Thoracic aorta (tissue), 2 donors: ENCODE measurements around the gene BICDL1. TPM values are rescaled to one million over a fixed set of nuclear protein-coding genes. Genes with fewer than 3 reads are reported as not detected.

Experiments used
- ATAC-seq: fragments of 150-250 bp; one replicate; pipeline ENCODE4 v1.8.0; 2017; ENCODE audit warnings: low read depth; ENCODE audit not compliant: insufficient number of reproducible peaks, low FRiP score
- DNase-seq: peaks from one replicate; pipeline ENCODE4 v3.0.0-alpha.2; 2020; ENCODE audit warnings: low spot score
- H3K27ac ChIP-seq, 2 donors: fragments of 200-600 bp; sonication (generic); 1 replicate in 1 of 2; 2 replicates in 1 of 2; pipeline ENCODE4 v1.5.1; 2016; ENCODE audit warnings: mild to moderate bottlenecking in 2 of 2, moderate library complexity in 2 of 2
- H3K27me3 ChIP-seq: fragments of 200-600 bp; sonication (generic); replicated peaks from 2 replicates; pipeline ENCODE4 v1.6.0; 2016; ENCODE audit warnings: mild to moderate bottlenecking; ENCODE audit not compliant: insufficient read depth
- H3K36me3 ChIP-seq: fragments of 200-600 bp; sonication (generic); one replicate; pipeline ENCODE4 v1.5.1; 2016
- H3K4me1 ChIP-seq, 2 donors: fragments of 200-600 bp; sonication (generic); 1 replicate in 1 of 2; 2 replicates in 1 of 2; pipeline versions ENCODE4 v1.5.1 to v1.6.0; 2016; ENCODE audit warnings: low read depth in 2 of 2, mild to moderate bottlenecking in 1 of 2; ENCODE audit not compliant: control insufficient read depth in 1 of 2
- H3K4me3 ChIP-seq: fragments of 200-600 bp; sonication (generic); 2 replicates; pipeline ENCODE4 v1.5.1; 2016; ENCODE audit warnings: mild to moderate bottlenecking
- H3K9me3 ChIP-seq: fragments of 200-600 bp; sonication (generic); 2 replicates; pipeline ENCODE4 v1.5.1; 2016
- total RNA-seq, 2 donors: library from RNA; depleted of rRNA; stranded (reverse); fragments of >200 nt; gene quantifications; one replicate each; pipeline versions ENCODE4 v1.1.0 to v1.2.3, GENCODE V29; 2016
- TF ChIP-seq, protein P1 (sequence below): fragments of 200-600 bp; sonication (generic); IDR thresholded peaks from one replicate; pipeline ENCODE4 v1.5.1; 2019; ENCODE audit warnings: antibody characterized with exemption

BICDL1 gene
- total RNA-seq, 2 donors from 2014 or later = 0.68 to 4.4 TPM

DNA sequence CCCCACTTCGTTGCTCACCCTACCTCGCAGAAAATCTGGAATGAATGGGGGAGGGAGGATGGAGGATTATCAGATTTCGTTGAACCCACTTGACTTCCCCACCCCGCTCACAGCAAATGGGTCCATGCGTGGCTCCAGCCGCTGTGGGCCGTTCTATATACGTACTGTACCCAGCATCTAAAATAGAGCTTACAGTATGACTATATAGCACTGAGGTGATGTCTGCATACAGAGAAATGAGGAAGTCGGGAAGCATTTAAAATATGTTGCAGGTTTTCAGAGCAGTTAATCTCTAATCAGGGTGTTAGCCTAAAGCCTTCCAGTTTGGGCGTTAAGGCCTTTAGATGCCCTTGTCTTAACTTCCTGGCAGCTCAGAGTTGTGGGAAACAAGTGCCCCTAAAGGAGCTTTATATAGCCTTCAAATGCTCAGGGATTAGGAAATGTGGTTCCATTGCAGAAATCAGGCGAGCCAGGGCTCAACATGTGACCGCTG lies 1.4 kb downstream of the BICDL1 start:
- ATAC-seq = no peak
- Histone ChIP-seq H3K36me3 (no peaks in the 10 kb centered on the region), H3K4me3 (no peak overlapping the region), H3K27ac (no peak overlapping the region), H3K27me3 (no peaks in the 10 kb centered on the region), H3K4me1 (peaks cover 8 to 13% of the 10 kb centered on the region in 2 donors), H3K9me3 (no peaks in the 10 kb centered on the region)
- TF ChIP-seq, protein P1, sequence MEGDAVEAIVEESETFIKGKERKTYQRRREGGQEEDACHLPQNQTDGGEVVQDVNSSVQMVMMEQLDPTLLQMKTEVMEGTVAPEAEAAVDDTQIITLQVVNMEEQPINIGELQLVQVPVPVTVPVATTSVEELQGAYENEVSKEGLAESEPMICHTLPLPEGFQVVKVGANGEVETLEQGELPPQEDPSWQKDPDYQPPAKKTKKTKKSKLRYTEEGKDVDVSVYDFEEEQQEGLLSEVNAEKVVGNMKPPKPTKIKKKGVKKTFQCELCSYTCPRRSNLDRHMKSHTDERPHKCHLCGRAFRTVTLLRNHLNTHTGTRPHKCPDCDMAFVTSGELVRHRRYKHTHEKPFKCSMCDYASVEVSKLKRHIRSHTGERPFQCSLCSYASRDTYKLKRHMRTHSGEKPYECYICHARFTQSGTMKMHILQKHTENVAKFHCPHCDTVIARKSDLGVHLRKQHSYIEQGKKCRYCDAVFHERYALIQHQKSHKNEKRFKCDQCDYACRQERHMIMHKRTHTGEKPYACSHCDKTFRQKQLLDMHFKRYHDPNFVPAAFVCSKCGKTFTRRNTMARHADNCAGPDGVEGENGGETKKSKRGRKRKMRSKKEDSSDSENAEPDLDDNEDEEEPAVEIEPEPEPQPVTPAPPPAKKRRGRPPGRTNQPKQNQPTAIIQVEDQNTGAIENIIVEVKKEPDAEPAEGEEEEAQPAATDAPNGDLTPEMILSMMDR = no peak
- DNase-seq = no peak

DNA sequence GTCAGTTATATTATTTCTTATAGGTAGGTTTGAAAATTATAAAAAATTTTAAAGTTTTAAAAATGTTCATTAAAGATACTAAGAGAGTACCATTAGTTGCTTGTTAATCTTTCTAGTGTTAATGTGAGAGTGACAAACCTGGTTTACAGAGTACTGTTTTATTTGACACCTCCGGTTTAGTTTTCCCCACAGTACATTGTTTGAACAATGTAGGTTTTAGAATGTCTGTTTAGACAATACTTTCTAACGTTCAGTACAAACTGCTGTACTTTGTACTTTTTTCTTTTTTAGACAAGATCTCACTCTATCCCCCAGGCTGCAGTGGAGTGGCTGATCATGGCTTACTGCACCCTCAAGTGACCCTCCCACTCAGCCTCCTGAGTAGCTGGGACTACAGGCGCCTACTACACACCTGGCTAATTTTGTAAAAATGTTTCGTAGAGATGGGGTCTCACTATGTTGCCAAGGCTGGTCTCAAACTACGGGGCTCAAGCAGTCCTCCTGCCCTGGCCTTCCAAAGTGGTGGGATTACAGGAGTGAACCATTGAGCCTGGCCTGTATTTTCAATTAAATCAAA lies 3.2 kb downstream of the BICDL1 start:
- no peak overlapping the region for H3K4me3 ChIP-seq
- no peaks in the 10 kb centered on the region for H3K9me3 ChIP-seq
- H3K4me1 ChIP-seq = peaks cover 8 to 13% of the 10 kb centered on the region in 2 donors
- no peaks in the 10 kb centered on the region for H3K27me3 ChIP-seq
- ATAC-seq = no peak
- no peak overlapping the region for H3K27ac ChIP-seq
- no peaks in the 10 kb centered on the region for H3K36me3 ChIP-seq
- no peak for DNase-seq
- TF ChIP-seq, protein P1 = no peak

DNA sequence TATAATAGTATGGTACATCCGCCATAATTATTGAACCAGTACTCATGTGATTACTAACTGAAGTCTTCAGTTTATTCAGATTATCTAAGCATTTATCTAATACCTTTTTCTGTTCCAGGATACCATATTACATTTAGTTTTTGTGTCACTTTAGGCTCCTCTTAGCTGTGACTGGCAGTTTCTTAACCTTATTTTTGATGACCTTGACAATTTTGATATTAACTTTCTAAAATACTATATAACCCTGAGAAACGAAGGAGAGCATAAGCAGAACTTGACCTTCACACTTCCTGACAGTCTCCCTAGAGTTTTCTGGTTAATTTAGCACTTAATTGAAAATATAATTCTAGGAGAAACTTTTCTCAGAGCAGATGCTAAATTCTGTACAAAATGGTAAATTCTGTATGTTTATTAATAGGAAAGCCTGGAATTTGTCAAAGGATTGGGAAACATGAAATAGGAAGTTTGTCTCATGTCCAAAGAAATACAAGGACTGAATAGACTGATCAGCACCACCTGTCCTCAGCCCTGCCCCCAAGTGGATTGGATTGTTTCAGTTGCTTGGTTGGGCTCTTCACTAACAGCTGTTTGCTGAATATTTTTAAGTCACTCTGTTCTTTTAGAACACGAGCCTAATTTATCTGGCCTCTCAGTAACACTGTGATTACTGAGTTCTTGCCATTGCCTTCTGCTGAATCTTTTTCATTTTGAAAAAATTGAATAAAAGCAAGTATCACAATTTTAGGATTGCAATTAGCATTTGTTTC lies 6.0 kb downstream of the BICDL1 start:
- Histone ChIP-seq H3K27me3 (no peaks in the 10 kb centered on the region), H3K4me3 (no peak overlapping the region), H3K4me1 (peaks cover 0 to 3% of the 10 kb centered on the region in 2 donors), H3K36me3 (no peaks in the 10 kb centered on the region), H3K9me3 (no peaks in the 10 kb centered on the region), H3K27ac (no peak overlapping the region)
- TF ChIP-seq, protein P1 = no peak
- DNase-seq (no peak), ATAC-seq (no peak)

DNA sequence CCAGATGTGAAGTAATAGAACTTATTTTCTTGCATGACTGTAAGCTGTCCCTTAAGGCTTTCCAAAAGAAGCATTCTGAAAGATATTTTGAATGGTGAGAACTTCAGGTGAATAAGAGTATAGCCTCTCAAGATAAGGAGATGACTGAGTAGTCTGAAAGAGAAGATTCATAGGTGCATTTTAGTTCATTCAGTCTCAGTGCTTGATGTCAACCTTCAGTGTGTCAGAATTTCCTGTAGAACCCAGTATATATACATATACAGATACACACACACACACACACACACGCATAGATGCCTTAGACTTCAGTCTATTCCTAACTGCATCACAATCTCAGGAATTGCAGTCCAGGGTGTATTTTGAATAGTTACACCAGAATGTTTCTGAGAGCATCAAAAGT lies 7.4 kb downstream of the BICDL1 start:
- H3K9me3 ChIP-seq = no peaks in the 10 kb centered on the region
- H3K4me3 ChIP-seq = no peak overlapping the region
- DNase-seq (no peak), ATAC-seq (no peak)
- no peak overlapping the region for H3K27ac ChIP-seq
- no peaks in the 10 kb centered on the region for H3K27me3 ChIP-seq
- H3K4me1 ChIP-seq = no peaks in the 10 kb centered on the region
- no peaks in the 10 kb centered on the region for H3K36me3 ChIP-seq
- TF ChIP-seq, protein P1 = no peak

DNA sequence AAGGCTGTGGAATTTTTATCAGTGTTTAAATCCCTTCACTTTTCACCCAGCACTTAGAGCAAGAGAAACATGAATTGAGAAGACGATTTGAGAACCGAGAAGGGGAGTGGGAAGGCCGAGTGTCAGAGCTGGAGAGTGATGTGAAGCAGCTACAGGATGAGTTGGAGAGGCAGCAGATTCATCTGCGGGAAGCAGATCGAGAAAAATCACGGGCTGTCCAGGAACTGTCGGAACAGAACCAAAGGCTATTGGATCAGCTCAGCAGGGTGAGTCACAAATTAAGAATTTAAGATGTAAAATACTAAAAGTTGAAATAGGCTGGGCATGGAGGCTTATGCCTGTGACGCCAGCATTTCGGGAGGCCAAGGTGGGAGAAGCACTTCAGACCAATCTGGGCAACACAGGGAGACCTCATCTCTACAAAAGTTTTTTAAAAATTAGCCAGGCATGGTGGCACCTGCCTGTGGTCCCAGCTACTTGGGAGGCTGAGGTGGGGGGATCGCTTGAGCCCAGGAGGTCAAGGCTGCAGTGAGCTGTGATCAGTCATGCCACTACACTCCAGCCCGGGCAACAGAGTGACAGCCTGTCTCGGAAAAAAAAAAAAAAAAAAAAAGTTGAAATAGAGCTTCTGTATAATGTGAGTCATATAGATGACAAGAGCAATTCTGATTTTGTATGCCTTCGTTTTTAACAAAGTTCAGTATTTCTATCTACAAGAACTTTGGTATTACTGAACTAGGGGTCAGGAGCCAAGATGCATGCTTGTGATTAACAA lies 9.6 kb downstream of the BICDL1 start:
- TF ChIP-seq, protein P1 = no peak
- Histone ChIP-seq H3K9me3 (no peaks in the 10 kb centered on the region), H3K36me3 (no peaks in the 10 kb centered on the region), H3K27ac (no peak overlapping the region), H3K4me3 (no peak overlapping the region), H3K4me1 (no peaks in the 10 kb centered on the region), H3K27me3 (no peaks in the 10 kb centered on the region)
- ATAC-seq (no peak), DNase-seq (no peak)
